GM03348 (cell line): ENCODE data around the gene RFX3.
"Not testable (repeated sequence)": the region's sequence is repeated elsewhere in the genome, so short reads cannot be mapped to it uniquely, and the experiment has no call there.

Experiments used
- DNase-seq: peaks from one replicate; pipeline ENCODE4 v3.0.0; 2012; ENCODE audit warnings: low spot score

The RFX3 gene

GRCh38 chr9:3346549-3346948 is 179.3 kb downstream of the RFX3 start:
- DNase-seq = no peak

DNA sequence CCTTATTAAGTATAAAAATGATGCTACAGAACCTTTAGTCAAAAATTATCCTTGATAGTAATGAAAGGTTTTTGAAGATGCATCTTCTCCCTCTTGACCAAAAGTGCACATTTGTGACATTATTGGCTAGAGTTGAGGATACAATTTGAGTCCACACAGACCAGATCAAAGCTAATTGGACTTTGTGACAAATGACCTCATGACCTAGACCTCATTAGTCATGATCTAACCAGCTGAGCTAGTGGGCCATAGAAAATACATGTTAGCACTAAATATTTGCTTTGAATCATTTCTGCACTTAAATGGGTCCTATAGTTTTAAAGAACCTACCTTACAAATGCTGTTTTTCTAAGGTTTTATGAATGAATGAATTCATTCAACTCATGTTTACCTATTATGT is 182.1 kb downstream of the RFX3 start:
- DNase-seq = no peak

DNA sequence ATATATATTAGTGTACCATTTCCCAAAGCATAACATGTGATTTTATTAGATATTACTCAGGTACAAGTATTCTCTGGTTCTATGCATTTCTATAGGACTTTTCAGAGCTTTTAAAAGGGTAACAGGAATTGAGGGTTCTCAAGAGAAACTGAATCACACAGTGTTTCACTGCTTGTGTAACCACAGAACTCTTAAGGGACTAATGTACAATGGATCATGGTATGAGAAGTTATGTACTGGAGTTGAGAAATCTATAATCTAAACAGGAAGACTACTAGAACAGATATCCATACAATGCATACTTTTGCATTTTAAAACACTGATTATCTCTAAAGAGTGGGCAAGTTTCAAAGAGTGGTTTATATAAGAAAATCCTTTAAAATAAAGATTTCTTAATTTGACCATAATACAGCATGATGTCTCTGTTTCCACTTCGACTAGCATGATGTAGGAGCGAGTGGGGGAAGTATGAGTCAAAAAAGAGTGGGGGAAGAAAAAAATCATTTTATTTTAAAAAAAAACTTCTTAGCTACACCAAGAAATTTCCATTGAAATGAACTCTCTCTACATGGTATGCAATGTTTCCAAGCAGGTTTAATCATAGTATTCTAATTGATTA is 183.5 kb downstream of the RFX3 start:
- no peak for DNase-seq

DNA sequence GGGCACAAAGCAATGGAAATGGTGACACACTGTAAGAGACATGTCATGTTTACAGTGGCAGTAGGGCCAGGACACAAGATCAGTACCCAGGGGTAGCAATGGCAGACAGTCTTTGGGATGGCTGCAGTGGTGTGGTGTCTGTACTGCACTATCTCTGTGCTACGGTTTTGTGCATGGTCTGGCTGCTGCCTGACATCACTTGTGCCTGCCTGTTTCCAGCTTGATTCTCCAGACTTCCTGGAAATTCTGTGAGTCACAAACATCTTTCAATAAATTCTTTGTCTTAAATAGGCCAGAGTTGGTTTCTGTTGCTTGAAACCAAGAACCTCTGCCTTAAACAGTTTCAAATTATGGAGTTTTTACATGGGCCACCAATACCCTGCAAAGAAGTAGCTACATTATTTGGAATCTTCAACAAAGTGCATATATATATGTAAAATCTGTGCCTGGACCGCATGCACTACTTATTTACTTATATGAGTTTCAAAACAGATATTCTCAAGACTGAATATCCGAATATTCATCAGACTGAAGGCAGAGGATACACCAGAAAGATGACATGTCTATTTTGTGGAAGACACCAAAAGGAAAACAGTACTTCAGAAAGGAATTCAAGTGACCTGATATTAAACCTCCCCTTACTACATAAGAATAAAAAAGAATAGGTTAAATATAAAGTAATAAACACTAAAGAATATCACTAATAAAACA is 188.1 kb downstream of the RFX3 start:
- peak; percentile 59 for DNase-seq

DNA sequence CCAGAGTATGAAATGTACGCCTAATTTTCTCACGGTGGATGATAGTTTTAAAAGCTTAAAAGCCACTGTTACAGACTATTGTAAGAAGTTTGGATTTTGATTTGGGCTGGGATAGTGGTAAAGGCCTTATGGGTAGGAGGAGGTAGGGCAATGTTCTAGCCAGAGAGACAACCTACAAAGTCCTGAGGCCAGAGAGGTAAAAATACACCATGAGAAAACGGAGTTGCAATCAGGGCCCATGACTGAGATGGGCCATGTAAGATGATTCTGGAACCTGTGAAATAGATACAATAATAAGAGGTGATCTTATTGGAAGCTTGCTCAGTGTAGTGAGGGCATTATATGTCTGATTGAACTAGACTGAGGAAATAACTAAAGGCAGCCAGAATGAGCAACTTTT is 188.8 kb downstream of the RFX3 start:
- no peak for DNase-seq

- DNase-seq = no peak
Observed at GRCh38 chr9:3332802-3333201, 193.0 kb downstream of the RFX3 start.

DNA sequence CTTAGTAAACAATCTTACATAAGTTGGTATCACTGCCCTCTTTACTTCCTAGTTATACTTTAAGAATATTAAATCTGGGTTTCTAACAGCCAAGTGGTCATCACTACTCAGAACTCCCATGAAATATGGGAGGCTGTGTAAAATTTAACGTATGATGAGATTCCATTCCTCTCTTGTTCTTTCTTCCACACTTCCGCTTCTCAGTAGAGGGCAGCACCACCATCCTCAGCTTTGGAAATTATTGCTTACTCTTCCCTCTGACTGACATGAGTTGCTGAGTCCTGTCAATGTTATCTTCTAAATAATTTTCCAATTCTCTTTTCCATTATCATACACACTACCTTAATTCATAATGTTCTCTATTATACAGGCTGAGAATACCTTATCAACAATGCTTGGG is 194.0 kb downstream of the RFX3 start:
- DNase-seq = no peak

GRCh38 chr9:3330792-3331420 is 194.9 kb downstream of the RFX3 start:
- peak; percentile 25 for DNase-seq

DNA sequence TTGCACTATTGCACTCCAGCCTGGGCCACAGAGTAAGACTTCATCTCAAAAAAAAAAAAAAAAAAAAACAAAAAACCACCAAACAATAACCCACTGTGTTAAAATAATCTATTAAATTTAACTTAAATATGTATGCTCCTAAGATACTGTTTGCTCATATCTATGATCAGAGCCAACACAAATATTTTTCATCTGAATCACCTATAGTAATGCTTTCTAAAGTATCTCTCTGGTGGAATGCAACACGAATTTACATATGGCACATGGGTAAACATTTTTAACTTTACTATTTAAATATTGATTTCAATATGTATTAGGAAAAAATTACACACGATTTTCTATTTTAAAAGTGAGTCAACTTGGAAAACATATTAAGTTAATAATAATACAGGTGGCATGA is 196.4 kb downstream of the RFX3 start:
- peak; percentile 4 for DNase-seq

DNA sequence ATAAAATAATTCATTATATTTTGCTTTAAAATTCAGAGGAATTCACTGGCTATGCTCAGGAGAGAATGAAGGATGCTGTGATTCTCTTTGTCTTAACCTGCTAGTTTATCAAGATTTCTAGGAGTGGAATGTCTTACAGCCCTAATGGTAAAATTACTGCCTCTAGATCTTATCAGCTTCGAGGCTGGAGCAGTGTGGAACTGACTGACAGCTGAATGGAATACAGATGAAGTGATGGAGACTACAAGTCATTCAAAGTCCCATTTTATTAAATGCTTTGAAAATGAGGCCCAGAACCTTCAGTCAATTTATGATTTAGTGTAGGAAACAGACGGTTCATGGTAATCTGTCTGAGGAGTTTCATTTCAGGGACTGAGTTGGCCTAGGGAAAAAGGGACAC is 202.1 kb downstream of the RFX3 start:
- no peak for DNase-seq

- DNase-seq = no peak
Observed at GRCh38 chr9:3321186-3321585, 204.6 kb downstream of the RFX3 start.

GRCh38 chr9:3312595-3312994 is 213.2 kb downstream of the RFX3 start:
- DNase-seq = not testable (repeated sequence)

DNA sequence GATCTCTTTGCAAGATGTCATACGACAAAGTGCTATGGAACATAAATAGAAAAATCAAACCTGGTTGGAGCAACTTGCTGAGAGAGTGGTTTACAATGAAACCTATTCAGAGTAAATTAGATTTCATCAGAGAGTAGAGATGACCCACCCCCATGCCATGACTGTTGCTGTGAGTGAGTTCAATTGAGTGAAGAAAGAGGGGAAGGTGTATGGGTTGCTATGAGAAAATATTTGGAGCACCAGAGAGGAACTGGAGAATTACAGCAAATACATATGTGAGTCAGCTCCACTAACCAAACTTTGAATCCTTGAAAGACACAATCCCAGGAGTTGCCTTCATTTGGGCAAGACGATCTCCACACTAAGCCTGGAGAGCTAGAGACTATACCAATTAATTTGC is 217.2 kb downstream of the RFX3 start:
- DNase-seq = no peak

DNA sequence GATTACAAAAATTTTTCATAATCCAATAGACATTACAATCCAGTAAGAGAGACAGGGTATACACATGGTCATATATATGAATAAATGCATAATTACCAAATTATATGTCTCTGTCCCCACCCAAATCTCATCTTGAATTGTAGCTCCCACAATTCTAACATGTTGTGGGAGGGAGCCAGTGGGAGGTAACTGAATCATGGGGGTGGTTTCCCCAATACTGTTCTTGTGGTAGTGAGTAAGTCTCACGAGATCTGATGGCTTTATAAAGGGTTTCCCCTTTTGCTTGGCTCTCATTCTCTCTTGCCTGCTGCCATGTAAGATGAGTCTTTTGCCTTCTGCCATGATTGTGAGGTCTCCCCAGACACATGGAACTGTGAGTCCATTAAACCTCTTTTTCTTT is 221.4 kb downstream of the RFX3 start:
- not testable (repeated sequence) for DNase-seq

GRCh38 chr9:3299872-3300271 is 225.9 kb downstream of the RFX3 start:
- no peak for DNase-seq

- no peak for DNase-seq
Observed at GRCh38 chr9:3296536-3296935, 229.3 kb downstream of the RFX3 start.

- DNase-seq = peak; percentile 12
Observed at GRCh38 chr9:3292311-3292710, 233.5 kb downstream of the RFX3 start.

DNA sequence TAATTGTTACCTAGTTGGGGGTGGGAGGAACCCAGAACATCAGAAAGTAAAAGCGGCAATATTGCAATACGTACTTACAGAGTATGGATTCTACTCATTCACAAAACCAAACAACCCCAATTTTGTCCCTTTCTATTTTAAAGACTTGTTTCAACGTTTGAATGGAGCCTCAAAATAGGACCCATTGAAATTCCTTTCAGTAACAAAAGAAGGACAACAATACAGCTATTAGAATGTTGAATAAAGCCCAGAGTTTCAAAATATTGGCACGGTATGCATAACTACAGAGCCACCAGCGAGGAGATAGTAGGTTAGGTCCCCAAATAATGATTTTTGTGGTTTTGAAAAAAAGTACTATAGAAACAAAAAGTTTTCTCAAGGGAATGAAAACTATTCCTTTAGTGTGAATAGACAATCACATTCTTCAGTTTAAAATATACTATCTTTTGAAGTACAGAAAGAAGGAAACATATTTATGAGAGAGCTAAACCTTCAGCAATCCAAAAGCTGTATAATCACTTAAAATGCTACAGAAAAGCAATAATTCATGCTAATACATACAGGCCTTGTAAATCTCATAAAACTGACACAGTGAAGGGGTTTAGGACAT is 235.5 kb downstream of the RFX3 start:
- no peak for DNase-seq

DNA sequence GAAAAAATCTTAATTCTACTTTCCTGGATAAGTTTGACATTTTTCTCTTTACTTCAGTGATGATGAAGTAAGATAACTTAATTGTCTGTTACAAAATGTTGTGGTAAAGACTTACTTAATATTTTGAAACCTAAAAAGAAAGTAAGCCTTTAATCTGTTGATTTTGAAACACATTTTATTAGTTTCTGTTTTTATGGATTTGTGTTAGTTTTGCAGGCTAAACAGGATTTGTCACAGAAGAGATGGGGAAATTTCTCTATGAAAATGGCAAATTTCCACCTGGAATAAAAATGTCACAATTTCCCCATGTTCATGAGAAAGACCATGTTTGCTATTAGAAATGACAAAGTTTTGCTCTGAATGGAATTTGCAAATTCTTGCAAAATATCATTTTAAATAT is 237.1 kb downstream of the RFX3 start:
- DNase-seq = no peak

DNA sequence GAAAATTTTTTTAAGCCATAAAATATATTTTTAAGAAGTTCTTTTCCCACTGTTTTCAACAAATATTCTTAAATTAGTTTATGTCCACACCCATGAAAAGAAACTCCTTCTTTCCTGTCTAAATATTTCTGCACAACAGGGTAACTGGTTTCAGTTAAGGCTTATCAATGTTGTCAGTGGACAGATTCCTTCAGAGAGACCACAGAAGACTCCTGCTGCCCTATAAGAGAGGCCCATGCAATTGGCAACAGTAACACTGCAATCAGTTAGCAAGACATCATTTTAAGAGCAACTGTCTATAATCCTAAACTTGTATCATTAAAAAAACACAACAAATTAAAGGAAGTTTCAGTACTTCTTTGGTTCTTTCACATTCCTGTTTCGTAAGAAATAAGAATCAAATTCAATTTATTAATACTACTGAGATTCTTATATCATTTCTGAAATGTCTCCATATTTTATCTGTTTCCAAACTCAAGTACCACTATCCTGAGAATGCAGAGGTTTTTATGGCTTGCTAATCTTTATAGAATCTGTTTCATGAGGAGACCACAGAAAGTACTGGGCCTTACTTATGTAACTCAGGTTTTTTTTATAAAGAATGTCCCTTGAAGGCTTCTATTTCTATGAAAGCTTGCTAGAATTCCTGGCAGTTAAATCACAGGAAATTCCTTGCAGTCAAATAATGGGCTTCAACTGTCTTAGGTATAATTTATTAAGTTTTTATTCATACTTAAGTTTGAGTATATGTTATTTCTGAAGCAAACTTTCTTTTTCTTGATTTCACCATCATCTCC is 240.2 kb downstream of the RFX3 start:
- peak; percentile 18 for DNase-seq

DNA sequence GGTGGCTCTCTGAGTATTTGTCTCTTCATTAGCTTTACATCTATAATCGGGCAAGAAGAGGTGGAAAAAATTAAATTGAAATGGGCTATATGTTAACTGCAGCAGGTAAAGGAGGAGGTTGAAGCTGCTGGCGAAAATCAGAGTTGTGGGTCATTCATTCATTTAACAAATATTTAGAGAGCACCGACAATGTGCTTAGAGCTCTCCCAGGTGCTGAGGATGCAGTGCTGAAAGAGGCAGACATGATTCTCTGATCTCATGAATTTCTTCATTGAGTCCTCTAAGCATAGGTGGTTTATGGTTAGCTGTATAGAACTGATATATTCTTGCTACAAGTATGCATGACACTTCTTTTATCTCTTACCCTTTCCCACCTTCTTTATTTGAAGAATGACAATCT is 243.4 kb downstream of the RFX3 start:
- no peak for DNase-seq

DNA sequence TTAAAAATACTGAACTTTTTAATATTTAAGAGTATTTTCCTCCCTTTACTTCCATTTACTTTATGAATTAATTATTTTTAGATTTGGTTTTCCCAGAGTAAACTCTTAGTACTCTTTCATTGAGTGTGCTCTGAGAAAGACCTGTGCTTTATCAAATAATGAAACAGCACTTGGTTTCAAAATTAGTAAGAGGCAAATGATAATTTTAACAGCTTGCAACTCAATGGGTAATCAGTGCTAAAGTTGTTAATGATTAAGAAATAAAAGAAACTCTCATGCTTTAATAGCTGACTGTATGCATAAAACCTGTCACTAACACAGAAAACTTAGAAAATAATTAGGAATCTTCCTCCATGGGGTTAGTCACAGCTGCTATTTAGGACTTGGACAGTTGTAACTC is 244.4 kb downstream of the RFX3 start:
- no peak for DNase-seq
